GM21717 (cell line): ENCODE data around the gene RARA.
A peak's percentile ranks its signal among the peaks of the same experiment; 100 is the strongest.

Experiments
- ATAC-seq: cut with Tn5 transposase; IDR thresholded peaks from one replicate; pipeline ENCODE4 v1.9.1; 2021; ENCODE audit warnings: mild to moderate bottlenecking, moderate library complexity; ENCODE audit not compliant: unreplicated experiment

The RARA gene

GRCh38 chr17:40315678-40316570, 6.9 kb downstream of the RARA start:
- ATAC-seq = no peak

- no peak for ATAC-seq
Observed at GRCh38 chr17:40316571-40317344, 7.8 kb downstream of the RARA start.

- no peak for ATAC-seq
Observed at GRCh38 chr17:40317345-40317873, 8.4 kb downstream of the RARA start.

- ATAC-seq = peak; percentile 50
Observed at GRCh38 chr17:40317880-40318829, 9.2 kb downstream of the RARA start.

- no peak for ATAC-seq
Observed at GRCh38 chr17:40318830-40319391, 9.9 kb downstream of the RARA start.

GRCh38 chr17:40319651-40320540, 10.9 kb downstream of the RARA start:
- ATAC-seq = no peak

- ATAC-seq = no peak
Observed at GRCh38 chr17:40320756-40321523, 12.0 kb downstream of the RARA start.

- ATAC-seq = no peak
Observed at GRCh38 chr17:40321524-40321929, 12.5 kb downstream of the RARA start.

- no peak for ATAC-seq
Observed at GRCh38 chr17:40321961-40322357, 13.0 kb downstream of the RARA start.

- peak; percentile 19 for ATAC-seq
Observed at GRCh38 chr17:40322358-40323315, 13.7 kb downstream of the RARA start.

- ATAC-seq = no peak
Observed at GRCh38 chr17:40323391-40324381, 14.7 kb downstream of the RARA start.

- ATAC-seq = no peak
Observed at GRCh38 chr17:40325156-40326013, 16.4 kb downstream of the RARA start.

- ATAC-seq = no peak
Observed at GRCh38 chr17:40326014-40326831, 17.2 kb downstream of the RARA start.

- ATAC-seq = no peak
Observed at GRCh38 chr17:40326832-40327199, 17.8 kb downstream of the RARA start.
